GM12891 (cell line): Measurements from ENCODE around the gene GAP43.

ENCODE experiments used
- DNase-seq: peaks from one replicate; pipeline ENCODE4 v3.0.0; 2011; ENCODE audit warnings: low spot score; ENCODE audit not compliant: insufficient read length
- FAIRE-seq: peaks from 2 replicates; lab custom pipeline; 2011; peaks lifted over from hg19 to GRCh38; lab: Jason Lieb, UNC
- PAX5 ChIP-seq: IDR thresholded peaks from 2 replicates; pipeline ENCODE4 v1.6.1; 2011; ENCODE audit warnings: low read length, moderate library complexity, mild to moderate bottlenecking; ENCODE audit not compliant: insufficient read depth, severe bottlenecking
- POLR2A ChIP-seq: IDR thresholded peaks from 2 replicates; pipeline ENCODE4 v1.6.1; 2011; ENCODE audit warnings: low read depth, low read length, control low read depth
- POLR2AphosphoS5 ChIP-seq: IDR thresholded peaks from 2 replicates; pipeline ENCODE4 v1.6.1; 2011; ENCODE audit warnings: low read depth, low read length, control low read depth
- POU2F2 ChIP-seq: IDR thresholded peaks from 2 replicates; pipeline ENCODE4 v1.6.1; 2011; ENCODE audit warnings: low read depth, mild to moderate bottlenecking, control low read depth, low read length, moderate library complexity
- SPI1 ChIP-seq: IDR thresholded peaks from 2 replicates; pipeline ENCODE4 v1.6.1; 2011; ENCODE audit warnings: low read depth, low read length, control low read depth
- TAF1 ChIP-seq: IDR thresholded peaks from 2 replicates; pipeline ENCODE4 v1.6.1; 2011; ENCODE audit warnings: low read depth, low read length, control low read depth

GAP43 gene

GRCh38 chr3:115680803-115681345 is 57.6 kb downstream of the GAP43 start:
- FAIRE-seq (no peak), DNase-seq (no peak)
- TF ChIP-seq SPI1 (no peak), POU2F2 (no peak), POLR2AphosphoS5 (no peak), POLR2A (no peak), PAX5 (no peak), TAF1 (no peak)

- FAIRE-seq (no peak), DNase-seq (no peak)
- TF ChIP-seq TAF1 (no peak), SPI1 (no peak), POLR2AphosphoS5 (no peak), PAX5 (no peak), POLR2A (no peak), POU2F2 (no peak)
Measured at GRCh38 chr3:115681736-115682135, 58.4 kb downstream of the GAP43 start.

- DNase-seq, result no peak
- no peak for FAIRE-seq
- TF ChIP-seq SPI1, result no peak
- TF ChIP-seq POLR2A, result no peak
- TF ChIP-seq POU2F2, result no peak
- no peak for TF ChIP-seq TAF1
- TF ChIP-seq POLR2AphosphoS5, result no peak
- no peak for TF ChIP-seq PAX5
Measured at GRCh38 chr3:115683305-115683704, 60.0 kb downstream of the GAP43 start.

GRCh38 chr3:115683773-115684172 is 60.5 kb downstream of the GAP43 start:
- TF ChIP-seq PAX5 (no peak), POU2F2 (no peak), SPI1 (no peak), POLR2AphosphoS5 (no peak), TAF1 (no peak), POLR2A (no peak)
- DNase-seq (no peak), FAIRE-seq (no peak)

GRCh38 chr3:115685097-115685496 is 61.8 kb downstream of the GAP43 start:
- DNase-seq (no peak), FAIRE-seq (no peak)
- TF ChIP-seq SPI1 (peak; percentile 24; the same call in 1 of the 2 replicates), POLR2A (no peak)

GRCh38 chr3:115687721-115688120 is 64.4 kb downstream of the GAP43 start:
- no peak for DNase-seq
- no peak for TF ChIP-seq TAF1
- no peak for TF ChIP-seq POLR2AphosphoS5
- TF ChIP-seq POLR2A, result no peak
- no peak for TF ChIP-seq PAX5
- TF ChIP-seq SPI1, result no peak
- no peak for TF ChIP-seq POU2F2
- FAIRE-seq, result no peak

- FAIRE-seq, result no peak
- DNase-seq, result no peak
- TF ChIP-seq POU2F2, result no peak
- no peak for TF ChIP-seq POLR2AphosphoS5
- no peak for TF ChIP-seq SPI1
Measured at GRCh38 chr3:115688418-115688817, 65.1 kb downstream of the GAP43 start.

- TF ChIP-seq PAX5, result no peak
- no peak for TF ChIP-seq TAF1
- no peak for TF ChIP-seq POLR2AphosphoS5
- no peak for TF ChIP-seq SPI1
- no peak for TF ChIP-seq POLR2A
- TF ChIP-seq POU2F2, result no peak
- FAIRE-seq (no peak), DNase-seq (no peak)
Measured at GRCh38 chr3:115689928-115690327, 66.6 kb downstream of the GAP43 start.

GRCh38 chr3:115691964-115692363 is 68.7 kb downstream of the GAP43 start:
- peak; percentile 28 for FAIRE-seq
- TF ChIP-seq TAF1 (no peak), POLR2A (no peak), SPI1 (no peak), POLR2AphosphoS5 (no peak), POU2F2 (no peak), PAX5 (no peak)
- DNase-seq, result no peak

GRCh38 chr3:115692887-115693524 is 69.7 kb downstream of the GAP43 start:
- DNase-seq (peak; percentile 20), FAIRE-seq (peak; percentile 91)
- TF ChIP-seq TAF1 (no peak), POU2F2 (no peak), POLR2AphosphoS5 (no peak), POLR2A (no peak), PAX5 (no peak), SPI1 (no peak)

- FAIRE-seq, result no peak
- TF ChIP-seq TAF1 (no peak), POLR2AphosphoS5 (no peak), PAX5 (no peak), POU2F2 (no peak), SPI1 (no peak), POLR2A (no peak)
- DNase-seq, result no peak
Measured at GRCh38 chr3:115693868-115694267, 70.6 kb downstream of the GAP43 start.
